Neural cell (in vitro differentiated cells): ENCODE results near the gene MAML2. TPM values are rescaled to one million over a fixed set of nuclear protein-coding genes. Genes with fewer than 3 reads are reported as not detected.

ENCODE experiments used
- H2AFZ ChIP-seq: fragments of 200-600, 300-800 bp; sonication (generic), shearing (Covaris generic); 2 replicates; pipeline ENCODE4 v1.6.0; 2014; ENCODE audit warnings: low read depth, mild to moderate bottlenecking, antibody characterized with exemption, low read length, moderate library complexity
- H3F3A ChIP-seq: fragments of 200-600 bp; shearing (Covaris generic); 2 replicates; pipeline ENCODE4 v1.6.1; 2016; ENCODE audit warnings: mild to moderate bottlenecking, moderate library complexity, mixed read lengths, antibody characterized with exemption, low read length; ENCODE audit not compliant: insufficient read depth, poor library complexity, severe bottlenecking
- H3K27ac ChIP-seq: fragments of 200-600, 300-800 bp; sonication (generic), shearing (Covaris generic); 2 replicates; pipeline ENCODE4 v1.5.1; 2014; ENCODE audit warnings: mild to moderate bottlenecking, low read length, moderate library complexity
- H3K27me3 ChIP-seq: fragments of 300-800, 200-600 bp; sonication (generic), shearing (Covaris generic); 2 replicates; pipeline ENCODE4 v1.6.0; 2014; ENCODE audit warnings: mild to moderate bottlenecking, low read depth, low read length, moderate library complexity; ENCODE audit not compliant: insufficient read depth
- H3K36me3 ChIP-seq: fragments of 300-800, 200-600 bp; sonication (generic), shearing (Covaris generic); 2 replicates; pipeline ENCODE4 v1.5.1; 2014; ENCODE audit warnings: mild to moderate bottlenecking, antibody characterized with exemption, low read length, moderate library complexity; ENCODE audit not compliant: insufficient read depth
- H3K4me2 ChIP-seq: fragments of 300-800, 200-600 bp; sonication (generic), shearing (Covaris generic); 2 replicates; pipeline ENCODE4 v1.6.0; 2014; ENCODE audit warnings: mild to moderate bottlenecking, low read length
- H3K4me3 ChIP-seq: fragments of 300-800, 200-600 bp; sonication (generic), shearing (Covaris generic); 2 replicates; pipeline ENCODE4 v1.5.1; 2014; ENCODE audit warnings: mild to moderate bottlenecking, low read length, moderate library complexity
- H3K79me2 ChIP-seq: fragments of 200-600 bp; shearing (Covaris generic); replicated peaks from 2 replicates; pipeline ENCODE4 v1.6.0; 2014; ENCODE audit warnings: mild to moderate bottlenecking, low read length, moderate library complexity; ENCODE audit not compliant: insufficient read depth
- H3K9ac ChIP-seq: fragments of 300-800, 200-600 bp; sonication (generic), shearing (Covaris generic); 2 replicates; pipeline ENCODE4 v1.6.1; 2016; ENCODE audit warnings: mild to moderate bottlenecking, low read length, mixed read lengths
- H3K9me2 ChIP-seq: fragments of 200-600 bp; shearing (Covaris generic); 2 replicates; pipeline ENCODE4 v1.6.1; 2016; ENCODE audit warnings: mild to moderate bottlenecking, low read length, mixed read lengths; ENCODE audit not compliant: insufficient read depth
- H3K9me3 ChIP-seq: fragments of 200-600, 300-800 bp; sonication (generic), shearing (Covaris generic); 2 replicates; pipeline ENCODE4 v1.6.1; 2016; ENCODE audit warnings: mild to moderate bottlenecking, mixed run types, low read length, moderate library complexity, mixed read lengths
- H4K20me1 ChIP-seq: fragments of 200-600 bp; shearing (Covaris generic); 2 replicates; pipeline ENCODE4 v1.6.1; 2016; ENCODE audit warnings: mild to moderate bottlenecking, mixed run types; ENCODE audit not compliant: insufficient read depth
- CTCF ChIP-seq: fragments of 450-650 bp; IDR thresholded peaks from 2 replicates; pipeline ENCODE4 v1.5.1; 2014; ENCODE audit warnings: antibody characterized with exemption, mild to moderate bottlenecking, moderate library complexity; ENCODE audit not compliant: poor library complexity, severe bottlenecking
- EP300 ChIP-seq: fragments of 450-650 bp; conservative IDR thresholded peaks from 2 replicates; pipeline ENCODE4 v1.6.1; 2014; ENCODE audit warnings: antibody characterized with exemption, mild to moderate bottlenecking, moderate library complexity; ENCODE audit not compliant: poor library complexity, severe bottlenecking
- EZH2 ChIP-seq: fragments of 200-600, 300-800 bp; shearing (Covaris generic), sonication (generic); IDR thresholded peaks from 2 replicates; pipeline ENCODE4 v1.6.1; 2014; ENCODE audit warnings: antibody characterized with exemption, low read length, borderline replicate concordance, mild to moderate bottlenecking; ENCODE audit not compliant: insufficient read depth, poor library complexity, severe bottlenecking
- MXI1 ChIP-seq: fragments of 450-650 bp; conservative IDR thresholded peaks from 2 replicates; pipeline ENCODE4 v1.6.1; 2014; ENCODE audit warnings: antibody characterized with exemption, mild to moderate bottlenecking; ENCODE audit not compliant: poor library complexity, severe bottlenecking
- POLR2AphosphoS5 ChIP-seq: IDR thresholded peaks from 2 replicates; pipeline ENCODE4 v1.6.1; 2012
- RAD21 ChIP-seq: fragments of 450-650 bp; conservative IDR thresholded peaks from 2 replicates; pipeline ENCODE4 v1.6.1; 2014; ENCODE audit warnings: antibody characterized with exemption, mild to moderate bottlenecking, moderate library complexity
- REST ChIP-seq: IDR thresholded peaks from 2 replicates; pipeline ENCODE4 v1.6.1; 2012; ENCODE audit warnings: borderline replicate concordance
- SMC3 ChIP-seq: fragments of 450-650 bp; conservative IDR thresholded peaks from 2 replicates; pipeline ENCODE4 v1.6.1; 2014; ENCODE audit warnings: antibody characterized with exemption, mild to moderate bottlenecking, moderate library complexity; ENCODE audit not compliant: poor library complexity
- TAF1 ChIP-seq: IDR thresholded peaks from 2 replicates; pipeline ENCODE4 v1.6.1; 2012; ENCODE audit warnings: low read depth
- polyA plus RNA-seq: library from polyadenylated mRNA; depleted of rRNA; stranded (reverse); fragments of >200 nt; gene quantifications from 2 replicates; pipeline ENCODE4 v1.2.3, GENCODE V29; 2014

Gene MAML2
- polyA plus RNA-seq, 1 donor from 2014 or later: 3.6 TPM

GRCh38 chr11:96035031-96035739 is 307.8 kb downstream of the MAML2 start:
- Histone ChIP-seq H3K36me3 (no peaks in the 10 kb centered on the region), H4K20me1 (no peaks in the 10 kb centered on the region), H3K9me3 (no peaks in the 10 kb centered on the region), H3K9ac (no peak overlapping the region), H3K27me3 (no peaks in the 10 kb centered on the region), H3K27ac (no peak overlapping the region), H3K9me2 (no peaks in the 10 kb centered on the region), H3K4me3 (no peak overlapping the region), H3K4me2 (no peak overlapping the region), H3F3A (no peaks in the 10 kb centered on the region), H3K79me2 (no peaks in the 10 kb centered on the region), H2AFZ (no peak overlapping the region)
- no peak for TF ChIP-seq MXI1
- no peak for TF ChIP-seq POLR2AphosphoS5
- TF ChIP-seq TAF1: no peak
- TF ChIP-seq RAD21: no peak
- TF ChIP-seq CTCF: no peak
- TF ChIP-seq EP300: no peak

GRCh38 chr11:96033599-96033998 is 309.4 kb downstream of the MAML2 start:
- H4K20me1 ChIP-seq: no peaks in the 10 kb centered on the region
- H3K9me3 ChIP-seq: no peaks in the 10 kb centered on the region
- no peaks in the 10 kb centered on the region for H3K27me3 ChIP-seq
- H3K9me2 ChIP-seq: no peaks in the 10 kb centered on the region
- H3K9ac ChIP-seq: no peak overlapping the region
- H3F3A ChIP-seq: no peaks in the 10 kb centered on the region
- no peak overlapping the region for H3K4me2 ChIP-seq
- no peak overlapping the region for H3K4me3 ChIP-seq
- H2AFZ ChIP-seq: no peak overlapping the region
- no peak overlapping the region for H3K27ac ChIP-seq
- H3K79me2 ChIP-seq: no peaks in the 10 kb centered on the region
- H3K36me3 ChIP-seq: no peaks in the 10 kb centered on the region
- TF ChIP-seq RAD21 (no peak), TAF1 (no peak), MXI1 (no peak), EP300 (no peak), POLR2AphosphoS5 (no peak), REST (no peak)

- no peaks in the 10 kb centered on the region for H3K36me3 ChIP-seq
- no peak for TF ChIP-seq REST
- TF ChIP-seq CTCF: no peak
- TF ChIP-seq EP300: no peak
- no peak for TF ChIP-seq EZH2
- no peak for TF ChIP-seq MXI1
- TF ChIP-seq SMC3: no peak
- TF ChIP-seq RAD21: no peak
- TF ChIP-seq POLR2AphosphoS5: no peak
- no peak for TF ChIP-seq TAF1
- H2AFZ ChIP-seq: no peak overlapping the region
- no peak overlapping the region for H3K9ac ChIP-seq
- H3K9me2 ChIP-seq: no peaks in the 10 kb centered on the region
- H3F3A ChIP-seq: no peaks in the 10 kb centered on the region
- H4K20me1 ChIP-seq: no peaks in the 10 kb centered on the region
- no peak overlapping the region for H3K4me3 ChIP-seq
- H3K9me3 ChIP-seq: no peaks in the 10 kb centered on the region
- H3K4me2 ChIP-seq: no peak overlapping the region
- no peaks in the 10 kb centered on the region for H3K27me3 ChIP-seq
- H3K79me2 ChIP-seq: no peaks in the 10 kb centered on the region
- H3K27ac ChIP-seq: no peak overlapping the region
Observed at GRCh38 chr11:96033095-96033494, 309.9 kb downstream of the MAML2 start.
